ENCODE data around the gene FUT7.

FUT7 gene

DNA sequence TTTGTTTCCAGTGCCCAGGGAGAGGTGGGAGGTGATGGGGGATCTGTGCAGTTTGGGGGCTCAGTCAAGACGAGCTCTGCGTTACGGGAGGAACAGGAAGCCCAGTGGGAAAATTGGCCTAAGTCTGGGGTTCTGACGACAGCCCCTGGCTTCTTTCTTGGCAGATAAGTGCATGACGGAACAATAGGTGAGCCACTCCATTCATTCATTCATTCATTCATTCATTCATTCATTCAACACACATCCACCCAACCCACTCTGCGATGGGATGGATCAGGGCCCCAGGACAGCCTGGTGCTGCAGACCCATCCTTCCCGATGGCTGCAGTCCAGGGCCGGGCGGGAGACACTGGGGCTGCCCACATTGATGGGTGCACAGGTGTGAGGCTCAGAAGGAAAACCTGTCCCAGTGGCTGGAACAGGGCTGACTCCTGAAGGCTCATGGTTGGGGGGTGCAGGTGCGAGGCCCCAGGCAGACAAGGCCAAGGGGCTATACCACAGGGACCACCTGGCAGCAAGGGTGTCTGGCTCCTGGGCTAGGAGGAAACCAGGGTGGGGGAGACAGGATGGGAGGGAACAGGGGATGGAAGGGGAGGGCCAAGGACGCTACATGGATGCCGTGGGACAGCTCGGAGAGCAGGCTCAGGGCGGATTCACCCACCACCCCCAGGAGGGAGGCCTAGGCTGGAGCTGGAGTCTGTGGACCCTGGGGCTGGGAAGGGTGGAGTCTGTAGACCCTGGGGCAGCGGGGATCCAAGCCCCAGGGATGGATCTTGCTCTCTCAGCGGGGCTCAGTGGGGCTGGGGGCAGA, 51.0 kb downstream of the FUT7 start:
- no peak for DNase-seq
